Upper lobe of left lung (tissue), 4 donors: Measurements from ENCODE around the gene DLD.

Experiments
- EP300 ChIP-seq, 4 donors: sonication (generic); formaldehyde crosslinking; IDR thresholded peaks; one replicate each; pipeline ENCODE4 v1.5.1; 2017; ENCODE audit warnings: antibody characterized with exemption in 4 of 4, control low read depth in 2 of 4
- POLR2AphosphoS5 ChIP-seq, 2 donors: sonication (generic); formaldehyde crosslinking; IDR thresholded peaks; one replicate each; pipeline ENCODE4 v1.5.1; 2017; ENCODE audit warnings: antibody characterized with exemption in 2 of 2
- TF ChIP-seq, protein P1 (sequence below), 6 experiments: fragments of 450-650 bp in 4 of 6; fragments of 200-600 bp in 2 of 6; sonication (generic) in 2 of 6; IDR thresholded peaks; one replicate each; pipeline ENCODE4 v1.5.1; 2016 to 2019; ENCODE audit warnings: antibody characterized with exemption in 6 of 6

DNA sequence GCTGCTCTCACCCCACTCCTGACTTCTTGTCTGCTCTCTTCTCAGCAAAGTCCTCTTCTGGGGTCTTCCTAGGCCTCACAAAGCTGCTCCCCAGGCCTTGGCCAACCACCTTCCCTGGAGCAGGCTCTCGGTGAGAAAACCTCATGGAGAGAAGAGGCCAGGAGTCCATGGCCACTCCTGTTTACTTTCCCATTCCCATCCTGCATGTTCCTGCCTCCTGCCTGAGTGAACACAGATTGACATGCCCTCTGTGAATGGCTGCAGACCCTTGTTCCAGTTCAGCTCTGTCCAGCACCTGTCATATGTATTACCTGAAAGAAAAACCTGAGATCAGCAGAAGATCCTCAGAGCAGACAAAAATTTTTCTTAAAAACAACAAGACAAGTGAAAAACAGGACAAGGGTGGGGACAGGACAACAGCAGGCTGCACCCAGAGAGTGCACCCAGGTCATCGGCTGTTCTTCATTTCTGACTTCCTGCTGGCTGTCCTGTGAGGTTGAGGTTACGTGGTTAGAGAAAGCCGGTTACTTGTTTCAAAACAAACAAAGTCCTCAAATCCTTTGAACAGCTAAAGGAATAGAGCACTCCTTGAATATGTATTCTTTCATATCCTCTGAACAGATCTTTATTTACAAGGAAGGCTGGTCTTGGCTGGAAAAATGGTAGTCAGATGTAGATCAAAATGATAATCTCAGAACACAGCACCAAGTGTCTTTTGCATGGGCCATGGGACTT is 34.0 kb upstream of the DLD start:
- TF ChIP-seq, protein P1, sequence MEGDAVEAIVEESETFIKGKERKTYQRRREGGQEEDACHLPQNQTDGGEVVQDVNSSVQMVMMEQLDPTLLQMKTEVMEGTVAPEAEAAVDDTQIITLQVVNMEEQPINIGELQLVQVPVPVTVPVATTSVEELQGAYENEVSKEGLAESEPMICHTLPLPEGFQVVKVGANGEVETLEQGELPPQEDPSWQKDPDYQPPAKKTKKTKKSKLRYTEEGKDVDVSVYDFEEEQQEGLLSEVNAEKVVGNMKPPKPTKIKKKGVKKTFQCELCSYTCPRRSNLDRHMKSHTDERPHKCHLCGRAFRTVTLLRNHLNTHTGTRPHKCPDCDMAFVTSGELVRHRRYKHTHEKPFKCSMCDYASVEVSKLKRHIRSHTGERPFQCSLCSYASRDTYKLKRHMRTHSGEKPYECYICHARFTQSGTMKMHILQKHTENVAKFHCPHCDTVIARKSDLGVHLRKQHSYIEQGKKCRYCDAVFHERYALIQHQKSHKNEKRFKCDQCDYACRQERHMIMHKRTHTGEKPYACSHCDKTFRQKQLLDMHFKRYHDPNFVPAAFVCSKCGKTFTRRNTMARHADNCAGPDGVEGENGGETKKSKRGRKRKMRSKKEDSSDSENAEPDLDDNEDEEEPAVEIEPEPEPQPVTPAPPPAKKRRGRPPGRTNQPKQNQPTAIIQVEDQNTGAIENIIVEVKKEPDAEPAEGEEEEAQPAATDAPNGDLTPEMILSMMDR (IDR thresholded peaks at IDR 0.05): no peak
- no peak for TF ChIP-seq POLR2AphosphoS5 (IDR thresholded peaks at IDR 0.05)
- TF ChIP-seq EP300 (IDR thresholded peaks at IDR 0.05): no peak
